ENCODE results near the gene ACTL6B.

DNA sequence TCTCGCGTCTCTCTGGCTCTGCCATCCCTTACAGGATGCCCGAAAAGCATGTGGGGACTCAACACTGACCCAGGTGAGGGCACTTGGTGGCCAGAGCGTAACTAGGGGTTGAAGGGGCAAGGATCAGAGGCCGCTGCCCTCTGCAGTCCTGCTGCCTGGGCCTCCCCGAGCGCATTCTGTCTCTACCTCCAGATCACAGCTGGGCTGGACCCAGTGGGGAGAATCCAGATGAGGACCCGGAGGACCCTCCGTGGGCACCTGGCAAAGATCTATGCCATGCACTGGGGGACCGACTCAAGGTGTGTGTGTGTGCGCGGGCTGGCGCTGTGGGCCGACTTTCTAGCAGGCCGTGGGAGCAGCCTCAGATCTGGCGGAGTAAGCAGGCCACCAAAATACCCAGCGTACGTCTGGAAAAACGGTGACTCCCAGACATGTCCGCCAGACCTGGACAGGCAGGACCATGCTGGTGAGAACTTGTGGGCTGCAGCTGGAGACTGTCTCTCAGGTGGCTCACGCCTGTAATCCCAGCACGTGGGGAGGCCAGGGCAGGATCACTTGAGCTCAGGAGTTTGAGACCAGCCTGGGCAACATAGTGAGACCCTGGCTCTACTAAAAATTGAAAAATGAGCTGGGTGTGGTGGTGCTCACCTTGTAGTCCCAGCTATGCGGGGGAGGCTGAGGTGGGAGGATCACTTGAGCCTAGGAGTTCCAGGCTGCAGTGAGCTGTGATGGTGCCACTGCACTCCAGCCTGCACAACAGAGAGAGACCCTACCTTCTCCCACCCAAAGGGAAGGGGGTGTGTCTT lies 20.5 kb upstream of the ACTL6B start:
- TF ChIP-seq, protein P1, sequence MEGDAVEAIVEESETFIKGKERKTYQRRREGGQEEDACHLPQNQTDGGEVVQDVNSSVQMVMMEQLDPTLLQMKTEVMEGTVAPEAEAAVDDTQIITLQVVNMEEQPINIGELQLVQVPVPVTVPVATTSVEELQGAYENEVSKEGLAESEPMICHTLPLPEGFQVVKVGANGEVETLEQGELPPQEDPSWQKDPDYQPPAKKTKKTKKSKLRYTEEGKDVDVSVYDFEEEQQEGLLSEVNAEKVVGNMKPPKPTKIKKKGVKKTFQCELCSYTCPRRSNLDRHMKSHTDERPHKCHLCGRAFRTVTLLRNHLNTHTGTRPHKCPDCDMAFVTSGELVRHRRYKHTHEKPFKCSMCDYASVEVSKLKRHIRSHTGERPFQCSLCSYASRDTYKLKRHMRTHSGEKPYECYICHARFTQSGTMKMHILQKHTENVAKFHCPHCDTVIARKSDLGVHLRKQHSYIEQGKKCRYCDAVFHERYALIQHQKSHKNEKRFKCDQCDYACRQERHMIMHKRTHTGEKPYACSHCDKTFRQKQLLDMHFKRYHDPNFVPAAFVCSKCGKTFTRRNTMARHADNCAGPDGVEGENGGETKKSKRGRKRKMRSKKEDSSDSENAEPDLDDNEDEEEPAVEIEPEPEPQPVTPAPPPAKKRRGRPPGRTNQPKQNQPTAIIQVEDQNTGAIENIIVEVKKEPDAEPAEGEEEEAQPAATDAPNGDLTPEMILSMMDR (conservative IDR thresholded peaks at IDR 0.05 in 1 of 2, IDR thresholded peaks at IDR 0.05 in 1 of 2; ENCODE audit: extremely low read depth in 1 of 2, insufficient read depth in 1 of 2, low read depth in 1 of 2, low read length in 2 of 2): no peak
- TF ChIP-seq EZH2 (IDR thresholded peaks at IDR 0.05; ENCODE audit: borderline replicate concordance, low read length): no peak

Data from mammary epithelial cell (primary cell).